Glomerular endothelial cell (primary cell): ENCODE results near the gene GPR39. TPM values are rescaled to one million over a fixed set of nuclear protein-coding genes. Genes with fewer than 3 reads are reported as not detected.

Experiments used
- DNase-seq: peaks from one replicate; pipeline ENCODE4 v3.0.0-alpha.2; 2011; ENCODE audit warnings: low read depth, low spot score; ENCODE audit errors: extremely low read depth
- total RNA-seq: library from RNA; depleted of rRNA; stranded (reverse); fragments of >200 nt; gene quantifications from 2 replicates; pipeline ENCODE4 v1.2.3, GENCODE V29; 2015

Gene GPR39
- total RNA-seq, 1 donor from 2014 or later: 0.29 TPM

DNA sequence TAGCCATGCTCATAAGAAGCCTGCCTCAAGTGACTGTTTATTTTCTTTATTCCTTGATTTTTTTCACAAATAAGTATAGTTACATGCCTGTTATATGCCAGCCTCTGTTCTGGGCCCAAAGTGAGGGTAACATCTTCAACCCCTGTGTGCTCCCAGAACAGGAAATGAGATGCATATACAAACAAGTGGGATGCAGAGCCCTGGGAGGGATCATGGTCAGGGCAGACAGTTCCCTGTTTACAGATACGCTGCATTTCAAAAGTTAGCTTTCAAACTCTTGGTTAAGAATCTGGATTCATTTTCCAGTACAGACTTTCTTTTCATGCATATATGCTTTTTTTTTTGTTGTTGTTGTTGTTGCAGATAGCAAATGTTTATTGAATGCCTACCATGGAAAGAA, 24.4 kb downstream of the GPR39 start:
- no peak for DNase-seq

DNA sequence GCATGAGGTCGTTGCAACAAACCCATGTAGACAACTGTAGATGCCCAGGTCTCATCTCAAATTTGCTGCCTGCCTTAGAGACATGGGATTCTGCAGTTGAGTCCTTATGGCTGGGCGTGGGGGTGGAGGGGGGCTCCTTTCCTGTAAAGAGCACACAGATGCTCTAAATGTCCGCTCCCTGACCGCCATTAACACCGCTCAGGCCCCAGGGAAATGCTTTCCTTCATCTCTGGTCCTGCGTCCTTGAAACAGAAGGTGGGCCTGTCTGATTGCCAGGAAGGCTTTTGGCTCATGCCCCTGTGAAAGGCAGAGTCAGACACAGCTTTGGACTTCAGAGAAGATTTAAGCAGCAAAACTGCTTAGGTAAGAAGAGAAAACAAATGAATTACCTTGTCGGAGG, 25.7 kb downstream of the GPR39 start:
- no peak for DNase-seq

DNA sequence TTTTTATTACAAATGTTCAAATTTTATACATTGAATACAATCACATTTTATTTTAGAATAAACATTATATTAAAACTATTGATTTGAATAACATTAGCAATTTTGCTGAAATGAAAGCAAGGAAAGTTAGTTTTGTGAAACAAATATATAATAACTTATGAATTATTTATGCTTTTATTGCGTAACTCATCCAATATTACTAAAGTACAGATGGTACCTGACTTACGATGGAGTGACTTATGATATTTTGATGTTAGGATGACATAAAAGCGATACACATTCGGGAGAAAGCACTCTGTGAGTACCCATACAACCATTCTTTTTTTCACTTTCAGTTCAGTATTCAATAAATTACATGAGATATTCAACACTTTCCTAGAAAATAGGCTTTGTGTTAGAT, 26.5 kb downstream of the GPR39 start:
- DNase-seq: no peak

DNA sequence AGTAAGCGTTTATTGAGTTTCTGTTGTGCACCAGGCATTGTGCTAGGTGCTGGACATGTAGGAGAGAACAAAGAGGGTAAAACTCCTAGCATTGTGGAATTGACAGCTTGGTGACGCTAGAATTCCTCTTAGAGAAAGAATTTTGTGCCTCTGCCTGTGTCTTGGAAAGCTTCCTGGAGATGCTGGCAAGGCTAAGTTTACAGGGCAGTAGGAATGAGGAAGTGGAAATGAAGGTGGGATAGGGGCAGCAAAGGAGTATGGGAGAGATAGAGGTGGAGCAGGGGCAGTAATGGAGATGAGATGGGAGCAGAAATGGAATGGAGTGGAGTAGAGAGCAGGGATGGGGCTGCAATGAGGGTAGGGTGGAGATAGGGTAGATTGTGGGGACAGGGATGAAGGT, 29.8 kb downstream of the GPR39 start:
- DNase-seq: no peak

DNA sequence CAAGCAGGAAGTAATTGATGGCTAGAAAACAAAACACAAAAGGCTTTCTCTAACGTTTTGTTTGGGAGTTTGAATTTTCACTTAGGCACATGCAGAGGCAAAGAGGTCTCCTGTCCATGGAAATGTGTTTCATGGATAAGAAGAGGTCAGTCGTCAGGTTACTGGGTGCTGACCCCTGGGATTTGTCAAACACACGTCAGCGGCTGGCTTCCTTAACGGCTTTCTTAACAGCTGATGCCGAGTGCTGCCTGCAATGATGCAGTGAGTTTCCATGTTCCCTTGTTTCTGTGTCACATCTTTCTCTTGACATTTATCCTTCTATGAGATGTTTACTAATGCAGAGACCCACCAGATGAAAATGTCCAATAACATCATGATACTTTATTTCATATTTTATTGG, 31.7 kb downstream of the GPR39 start:
- DNase-seq: no peak

DNA sequence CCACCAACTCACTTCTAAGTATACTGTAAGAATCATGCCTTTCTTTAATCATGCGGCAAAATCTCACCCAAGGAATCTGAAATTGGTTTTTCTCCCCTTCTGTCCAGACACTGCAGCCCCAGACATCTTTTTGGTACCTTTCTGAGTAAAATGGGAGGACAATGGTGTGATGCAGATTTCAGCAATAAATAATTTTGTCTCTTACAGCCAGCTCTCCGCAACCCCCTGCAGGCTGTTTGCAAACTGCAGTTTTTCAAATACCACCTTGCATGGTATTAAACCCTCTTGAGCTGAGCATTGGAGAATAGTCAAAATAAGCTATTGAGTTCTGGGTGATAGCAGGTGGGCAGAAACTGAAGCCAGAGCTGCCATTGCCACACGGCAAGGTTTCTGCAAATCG, 32.2 kb downstream of the GPR39 start:
- DNase-seq: no peak

DNA sequence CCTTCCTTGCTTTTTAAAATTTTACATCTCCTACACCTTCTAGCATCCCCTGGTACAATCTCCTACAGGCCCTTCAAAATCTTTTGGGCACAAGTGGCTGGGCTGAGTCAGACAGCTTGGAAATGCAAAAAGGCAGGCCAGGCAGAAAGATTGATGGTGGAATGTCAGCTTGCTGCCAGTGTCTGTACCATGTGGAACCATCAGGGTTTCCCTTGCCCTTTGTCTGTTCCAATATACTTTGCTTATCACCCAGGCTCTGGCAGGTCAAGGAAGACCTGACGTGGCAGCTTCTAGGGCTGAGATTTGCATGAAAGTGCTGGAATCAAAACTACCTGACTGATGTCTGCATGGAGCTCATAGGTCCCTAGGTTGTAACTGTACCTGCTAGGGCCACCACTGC, 33.3 kb downstream of the GPR39 start:
- DNase-seq: no peak

DNA sequence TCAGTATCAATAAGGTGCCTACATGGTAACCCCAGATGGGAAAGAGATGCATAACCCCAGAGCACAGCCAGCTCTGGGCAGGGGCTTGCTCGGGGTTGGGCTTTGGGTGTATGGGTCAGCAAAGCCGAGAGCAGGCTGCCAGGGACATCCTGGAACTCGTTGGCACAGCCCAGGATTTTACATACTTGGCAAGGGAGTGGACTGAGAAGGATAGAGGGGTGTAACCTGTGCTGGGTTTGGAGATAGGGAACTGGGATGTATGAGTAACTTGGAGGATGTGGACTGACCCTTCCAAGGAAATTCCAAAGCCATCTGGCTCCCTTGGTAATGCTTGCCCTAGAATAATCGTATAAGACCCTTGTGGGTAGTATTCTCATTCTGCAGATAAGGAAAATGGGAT, 44.2 kb downstream of the GPR39 start:
- DNase-seq: no peak

DNA sequence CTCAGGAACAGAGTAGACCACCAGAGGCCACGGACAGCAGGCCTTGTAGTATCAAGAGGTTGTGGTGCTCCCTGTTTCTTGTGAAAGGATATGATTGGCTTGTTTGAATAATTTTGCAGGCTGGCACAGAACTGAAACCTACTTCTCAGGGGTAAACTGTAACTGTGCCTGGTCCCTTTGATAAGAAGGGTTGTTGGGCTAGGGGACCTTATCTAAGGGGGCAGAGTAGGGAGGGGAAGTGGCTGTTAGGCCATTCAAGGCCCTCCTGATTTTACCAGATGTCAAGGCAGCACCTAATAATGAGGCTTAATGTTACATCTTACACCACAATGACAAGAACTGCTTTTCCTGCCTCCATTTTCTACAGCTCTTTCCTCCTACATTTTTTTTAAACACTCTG, 45.6 kb downstream of the GPR39 start:
- DNase-seq: no peak

DNA sequence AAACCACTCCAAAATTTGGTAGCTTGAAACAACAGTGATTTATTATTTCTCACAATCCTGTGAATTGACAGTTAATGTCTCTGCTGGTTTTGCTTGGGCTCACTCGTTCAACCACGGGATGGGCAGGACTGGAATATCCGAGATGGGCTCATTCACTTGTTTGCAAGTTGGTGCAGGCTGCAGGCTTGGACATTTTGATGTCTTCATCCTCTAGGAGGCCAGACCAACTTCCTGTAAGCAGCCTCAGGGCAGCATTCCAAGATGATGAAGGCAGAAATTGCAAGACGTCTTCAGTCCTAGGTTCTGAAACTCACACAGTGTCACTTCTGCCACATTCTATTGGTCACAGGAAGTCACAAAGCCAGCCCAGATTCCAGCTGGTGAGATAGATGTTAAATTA, 47.1 kb downstream of the GPR39 start:
- no peak for DNase-seq

DNA sequence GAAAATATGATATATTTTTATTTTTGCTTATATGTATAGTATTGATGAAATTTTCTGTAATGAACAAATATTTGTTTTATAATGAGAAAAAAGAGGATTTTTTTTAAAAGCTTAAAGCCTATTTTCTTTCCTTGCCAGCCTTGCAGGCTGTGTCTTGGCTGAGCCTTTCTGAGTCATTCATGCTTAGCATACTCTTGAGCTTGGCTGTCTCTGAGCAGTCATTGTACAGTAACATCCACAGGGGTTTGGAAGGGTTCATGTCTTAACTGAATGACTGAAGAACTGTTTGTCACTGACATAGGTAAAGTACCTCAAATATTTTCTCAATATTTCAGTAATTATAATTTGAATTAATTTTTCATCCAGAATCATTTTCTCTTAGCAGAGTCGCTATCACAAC, 49.3 kb downstream of the GPR39 start:
- DNase-seq: no peak

DNA sequence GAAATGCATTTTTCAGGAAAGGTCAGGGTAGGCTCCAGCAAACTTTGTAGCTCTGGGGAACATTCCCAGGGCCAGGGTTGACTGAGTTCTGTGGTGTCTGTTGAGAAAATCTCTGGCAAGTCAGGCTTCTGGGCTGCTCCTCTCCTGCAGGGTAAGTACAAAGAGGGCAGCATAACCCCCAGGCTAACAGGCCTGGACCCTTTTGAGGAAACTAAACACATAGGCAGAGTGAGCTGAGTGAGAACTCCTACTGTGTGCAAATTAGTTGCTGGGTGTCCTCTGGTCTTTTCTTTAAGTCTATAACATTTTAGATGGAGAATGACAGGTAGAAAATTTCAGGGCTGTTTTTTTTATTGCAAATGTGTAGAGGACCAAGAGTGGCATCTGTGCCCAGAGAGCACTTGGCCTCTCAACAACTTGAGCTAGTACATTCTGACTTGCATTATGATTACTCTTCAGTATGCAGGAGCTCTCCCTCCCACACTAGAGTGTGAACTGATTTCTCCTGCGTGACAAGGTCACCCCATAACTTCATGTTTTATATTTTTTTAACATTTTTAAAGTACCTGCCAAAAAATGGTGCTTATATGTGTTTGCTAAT, 49.9 kb downstream of the GPR39 start:
- DNase-seq: no peak

DNA sequence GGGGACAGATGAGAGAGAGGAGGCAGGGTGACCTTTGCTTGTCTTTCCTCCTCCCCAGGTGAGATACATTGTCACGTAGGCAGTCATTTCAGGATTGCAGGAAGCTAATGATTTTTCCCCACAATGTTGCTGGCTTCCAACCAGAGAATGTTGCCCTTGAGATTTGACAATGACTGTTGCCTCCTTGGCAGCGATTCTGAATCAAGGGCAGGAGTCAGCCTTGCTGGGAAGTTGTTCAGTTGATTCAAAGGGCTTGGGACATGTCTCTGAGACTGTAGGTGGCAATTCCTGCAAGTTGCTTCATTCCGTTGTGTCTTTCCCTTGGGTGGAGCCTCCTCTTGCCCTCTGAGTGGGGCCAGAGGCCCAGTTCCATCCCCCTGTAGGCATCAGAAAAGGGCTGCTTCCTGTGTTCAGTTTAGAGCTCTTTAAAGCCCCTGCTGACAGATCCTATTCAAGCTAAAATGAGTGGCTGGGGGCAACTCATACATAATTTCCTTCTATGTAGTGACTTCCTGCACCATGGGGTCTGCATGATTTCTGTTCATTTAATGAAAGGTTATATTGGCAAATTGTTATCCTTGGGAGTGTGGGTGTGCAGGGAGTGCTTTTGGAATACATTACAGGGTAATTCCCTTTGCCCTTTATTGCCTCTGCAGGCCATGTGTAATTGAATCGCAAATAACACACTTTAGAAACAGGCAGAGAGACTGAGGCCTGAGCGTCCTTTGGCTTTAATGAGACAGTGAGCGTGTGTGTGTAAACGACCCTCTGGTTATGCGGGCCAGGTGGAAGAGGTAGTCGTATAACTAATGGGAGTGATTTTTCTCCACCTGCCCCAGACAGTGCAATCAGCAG, 52.4 kb downstream of the GPR39 start:
- DNase-seq: no peak

DNA sequence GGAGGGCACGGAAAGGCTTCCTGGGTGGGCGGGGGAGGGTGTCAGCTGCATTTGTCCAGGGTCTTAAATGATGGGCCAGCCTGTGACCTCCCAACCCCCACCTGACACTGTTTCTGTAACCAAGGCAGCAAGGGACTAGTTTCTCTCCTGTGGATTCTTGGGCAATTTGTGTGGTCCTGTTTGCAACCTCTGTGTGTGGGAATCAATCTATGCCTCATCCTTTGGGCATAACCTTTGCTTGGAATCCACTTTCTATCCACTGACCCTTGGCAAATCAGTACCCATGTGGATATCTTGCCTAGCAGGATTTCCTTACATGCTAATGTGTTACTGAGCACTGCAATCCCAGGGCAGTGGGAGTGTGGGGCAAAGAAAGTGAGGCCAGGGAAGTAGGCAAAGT, 54.1 kb downstream of the GPR39 start:
- no peak for DNase-seq

DNA sequence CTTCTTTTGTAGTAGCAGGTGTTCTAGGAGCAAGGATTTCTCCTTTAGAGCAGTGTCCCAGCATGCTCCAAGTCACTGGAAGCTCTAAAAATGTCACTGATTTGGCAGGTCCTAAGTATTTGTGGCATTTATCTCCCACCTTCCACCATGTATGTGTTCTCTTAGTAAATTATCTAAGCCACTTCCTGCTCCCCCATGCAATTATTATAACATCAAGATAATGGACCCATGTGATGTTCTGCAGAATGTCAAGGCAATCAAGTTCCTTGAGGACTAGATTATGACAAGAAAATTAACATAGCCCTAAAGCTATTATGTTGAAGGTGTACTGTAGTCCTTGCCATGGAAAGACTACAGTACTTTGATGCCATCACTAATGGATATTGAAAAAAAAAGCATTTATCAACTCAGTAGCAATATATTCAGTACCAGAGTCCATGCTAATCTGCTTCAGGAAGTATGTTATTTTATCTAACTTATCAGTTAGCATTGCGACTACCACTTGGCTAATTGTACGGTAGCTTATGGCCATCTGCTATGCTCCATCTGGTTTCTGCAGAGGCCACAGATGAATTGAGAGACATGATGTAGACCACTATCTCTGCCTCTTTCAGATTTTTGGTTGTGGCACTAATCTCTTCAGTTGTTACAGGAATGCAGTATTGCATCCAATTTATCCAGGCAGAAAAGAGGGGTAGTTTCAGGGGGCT, 56.7 kb downstream of the GPR39 start:
- DNase-seq: no peak

DNA sequence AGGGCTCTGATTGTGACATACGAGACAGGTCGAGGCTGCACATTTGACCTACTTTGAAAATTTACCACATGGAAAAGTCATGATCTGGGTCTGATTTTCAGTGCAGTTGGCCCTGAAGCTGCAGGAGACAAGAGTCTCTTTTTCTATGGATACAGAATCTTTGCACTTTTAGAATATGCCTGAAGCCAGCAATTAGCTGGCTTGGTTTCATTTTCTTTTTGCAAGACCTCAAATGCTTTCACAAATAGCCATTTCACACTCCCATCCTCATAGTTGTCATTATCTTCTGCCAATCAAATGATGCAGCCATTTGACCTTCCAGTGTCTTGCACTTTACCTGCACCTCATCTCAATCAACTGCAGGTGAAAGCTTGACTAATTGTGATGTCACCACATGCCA, 59.0 kb downstream of the GPR39 start:
- DNase-seq: no peak

DNA sequence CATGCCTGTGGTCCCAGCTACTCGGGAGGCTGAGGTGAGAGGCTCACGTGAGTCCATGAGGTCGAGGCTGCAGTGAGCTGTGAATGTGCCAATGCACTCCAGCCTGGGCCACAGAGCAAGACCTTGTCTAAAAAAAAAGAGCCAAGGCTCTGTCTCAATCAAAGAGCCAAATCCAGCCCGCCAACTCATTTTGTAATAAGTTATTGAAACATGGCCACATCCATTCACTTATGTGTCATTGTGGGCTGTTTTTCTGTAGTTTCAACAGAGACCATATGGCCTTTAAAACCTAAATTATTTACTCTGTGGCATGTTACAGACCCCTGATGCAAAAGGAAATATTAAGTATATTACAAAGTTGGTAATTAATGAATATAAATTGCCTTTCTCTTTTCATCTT, 60.8 kb downstream of the GPR39 start:
- no peak for DNase-seq

DNA sequence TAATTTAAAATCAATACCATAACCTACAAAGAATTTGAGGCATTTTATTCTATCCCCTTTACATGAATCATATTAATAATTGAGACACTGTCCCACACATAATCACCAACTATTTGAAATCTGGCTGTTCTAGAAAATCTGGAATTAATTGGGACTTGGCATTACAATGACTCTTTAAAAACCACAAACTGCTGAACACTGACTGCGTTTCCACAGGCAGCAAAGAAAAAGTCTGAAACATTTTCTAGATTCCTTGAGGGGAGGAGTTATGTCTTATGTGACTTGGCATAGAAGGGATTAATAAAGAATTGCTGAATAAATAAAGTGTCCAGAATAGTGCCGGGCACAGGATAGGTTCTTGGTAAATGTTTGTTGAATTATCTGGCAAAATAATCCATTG, 61.4 kb downstream of the GPR39 start:
- DNase-seq: no peak

DNA sequence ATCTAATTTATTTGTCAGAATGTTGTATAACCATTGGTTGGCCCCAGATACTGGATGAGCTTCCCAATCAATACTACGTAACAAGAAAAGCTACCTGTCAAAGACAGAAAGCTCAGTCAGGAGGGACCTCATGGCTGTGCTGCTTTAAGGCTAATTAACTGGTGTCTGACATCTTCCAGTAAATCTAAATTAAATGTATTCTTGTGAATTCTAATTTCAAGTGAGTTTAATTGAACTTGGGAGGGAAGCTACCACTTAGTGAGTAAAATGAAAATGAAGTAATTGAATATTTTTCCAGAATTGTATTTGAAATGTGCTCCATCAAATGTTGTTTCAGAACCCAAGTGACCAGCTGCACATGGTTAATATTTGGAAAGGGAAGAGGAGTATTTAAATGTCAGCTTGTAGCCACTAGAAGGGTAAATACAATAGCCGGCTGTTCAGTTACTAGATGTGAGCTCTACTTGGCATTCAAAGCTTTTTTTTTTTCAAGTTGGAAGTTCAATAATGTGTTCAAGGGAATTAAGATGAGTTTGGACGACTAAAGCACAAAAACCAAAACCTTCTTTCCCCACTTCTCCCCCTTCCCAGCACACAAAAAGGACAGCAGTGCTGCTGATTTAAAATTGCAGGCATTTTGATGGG, 62.0 kb downstream of the GPR39 start:
- no peak for DNase-seq

DNA sequence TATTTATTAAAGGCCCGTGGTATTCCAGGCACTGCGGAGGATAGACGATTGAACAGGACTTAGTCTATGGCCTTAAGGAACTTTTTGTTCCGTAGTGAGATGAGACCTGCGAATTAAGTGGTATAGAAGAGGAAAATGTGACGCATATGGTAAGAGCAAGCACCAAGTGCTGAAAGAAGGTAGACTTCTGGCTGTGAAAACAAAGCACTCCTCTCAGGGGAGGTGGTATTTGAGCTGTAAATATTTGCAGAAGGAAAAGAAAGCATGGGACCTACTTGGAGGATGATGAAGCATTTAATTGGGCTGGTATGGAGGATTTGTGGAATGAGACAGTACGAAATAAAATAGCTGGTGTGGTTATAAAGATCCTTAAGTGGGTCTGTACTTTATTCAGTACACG, 62.5 kb downstream of the GPR39 start:
- DNase-seq: no peak

DNA sequence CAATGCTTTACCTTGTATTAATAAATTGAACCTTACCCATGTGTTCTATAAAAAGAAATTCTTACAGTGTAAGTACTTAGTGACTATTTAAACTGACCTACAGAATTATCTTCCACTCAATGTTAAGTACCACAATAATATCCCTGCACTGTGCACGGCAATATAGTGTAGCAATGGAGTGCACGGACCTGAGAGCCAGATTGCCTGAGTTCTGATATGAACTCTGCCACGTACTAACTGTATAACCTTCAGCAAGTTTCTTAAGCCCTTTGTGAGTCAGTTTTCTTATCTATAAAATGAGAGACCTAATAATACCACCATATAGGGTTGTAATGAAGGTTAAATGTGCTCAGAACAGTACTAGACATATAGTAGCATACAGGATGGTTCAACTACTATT, 66.2 kb downstream of the GPR39 start:
- DNase-seq: no peak

DNA sequence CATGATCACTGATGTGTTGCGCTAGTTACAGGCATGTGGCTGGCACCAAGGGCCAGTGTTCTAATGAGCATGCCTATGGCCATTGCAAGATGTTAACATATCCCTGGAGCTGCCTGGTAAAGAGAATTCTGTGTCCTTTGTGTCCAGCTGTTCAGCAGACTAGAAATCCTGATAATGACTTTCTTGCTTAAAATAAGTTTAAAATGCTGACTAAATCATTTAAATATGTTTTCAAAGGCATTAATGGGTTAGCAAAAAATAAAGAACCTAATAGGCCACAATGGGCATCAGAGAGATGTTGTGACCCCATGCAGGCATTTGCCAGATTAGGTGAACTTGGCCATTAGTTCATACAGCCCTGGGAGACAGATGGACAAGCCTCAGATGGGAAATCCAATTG, 67.5 kb downstream of the GPR39 start:
- DNase-seq: no peak
